Esophagus squamous epithelium (tissue), 4 donors: Measurements from ENCODE around the gene DGCR6L.
"Not testable (repeated sequence)": the region's sequence is repeated elsewhere in the genome, so short reads cannot be mapped to it uniquely, and the experiment has no call there.

ENCODE experiments used
- POLR2A ChIP-seq, 4 donors: fragments of 450-650 bp; IDR thresholded peaks; one replicate each; pipeline ENCODE4 v1.6.1; 2017; ENCODE audit warnings: antibody characterized with exemption in 4 of 4, mild to moderate bottlenecking in 4 of 4, moderate library complexity in 3 of 4
- TF ChIP-seq, protein P1 (sequence below), 6 experiments: fragments of 450-650 bp in 4 of 6; fragments of 200-600 bp in 2 of 6; sonication (generic) in 2 of 6; IDR thresholded peaks; one replicate each; pipeline ENCODE4 v1.5.1; 2016 to 2019; ENCODE audit warnings: antibody characterized with exemption in 6 of 6, mild to moderate bottlenecking in 4 of 6, moderate library complexity in 4 of 6

DNA sequence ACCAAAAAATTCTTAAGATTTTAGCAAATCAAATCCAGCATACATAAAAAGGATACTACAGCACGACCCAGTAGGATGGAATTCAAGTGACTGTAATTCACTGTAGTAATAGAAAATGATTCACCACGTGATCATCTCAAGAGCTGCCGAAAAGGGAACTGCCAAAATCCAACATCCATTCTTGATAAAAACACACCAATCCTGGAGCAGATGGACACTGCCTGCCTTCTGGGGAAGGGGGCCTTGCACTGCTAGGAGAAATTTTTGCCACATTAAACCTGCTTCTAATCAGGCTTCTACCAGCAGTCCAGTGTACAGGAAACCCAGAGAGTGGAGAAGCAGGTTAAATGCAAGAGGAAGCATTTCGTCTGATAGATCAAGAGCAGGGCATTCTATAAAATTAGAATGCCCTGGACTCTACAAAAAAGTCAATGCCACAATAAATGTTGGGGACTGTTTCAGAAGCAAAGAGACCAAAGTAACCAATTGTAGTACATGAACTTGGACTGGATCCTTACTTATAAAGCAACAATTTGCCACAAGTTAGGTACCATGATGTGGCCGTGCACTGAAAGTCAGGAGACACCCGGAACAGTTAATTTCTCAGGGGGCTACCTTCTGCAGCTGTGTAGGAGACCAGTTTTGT lies 1.7 kb downstream of the DGCR6L start:
- TF ChIP-seq POLR2A (IDR thresholded peaks at IDR 0.05) = not testable (repeated sequence)
- TF ChIP-seq, protein P1, sequence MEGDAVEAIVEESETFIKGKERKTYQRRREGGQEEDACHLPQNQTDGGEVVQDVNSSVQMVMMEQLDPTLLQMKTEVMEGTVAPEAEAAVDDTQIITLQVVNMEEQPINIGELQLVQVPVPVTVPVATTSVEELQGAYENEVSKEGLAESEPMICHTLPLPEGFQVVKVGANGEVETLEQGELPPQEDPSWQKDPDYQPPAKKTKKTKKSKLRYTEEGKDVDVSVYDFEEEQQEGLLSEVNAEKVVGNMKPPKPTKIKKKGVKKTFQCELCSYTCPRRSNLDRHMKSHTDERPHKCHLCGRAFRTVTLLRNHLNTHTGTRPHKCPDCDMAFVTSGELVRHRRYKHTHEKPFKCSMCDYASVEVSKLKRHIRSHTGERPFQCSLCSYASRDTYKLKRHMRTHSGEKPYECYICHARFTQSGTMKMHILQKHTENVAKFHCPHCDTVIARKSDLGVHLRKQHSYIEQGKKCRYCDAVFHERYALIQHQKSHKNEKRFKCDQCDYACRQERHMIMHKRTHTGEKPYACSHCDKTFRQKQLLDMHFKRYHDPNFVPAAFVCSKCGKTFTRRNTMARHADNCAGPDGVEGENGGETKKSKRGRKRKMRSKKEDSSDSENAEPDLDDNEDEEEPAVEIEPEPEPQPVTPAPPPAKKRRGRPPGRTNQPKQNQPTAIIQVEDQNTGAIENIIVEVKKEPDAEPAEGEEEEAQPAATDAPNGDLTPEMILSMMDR (IDR thresholded peaks at IDR 0.05) = not testable (repeated sequence)
